ENCODE measurements around the gene NID1.

The NID1 gene

GRCh38 chr1:236038034-236038433, 26.9 kb downstream of the NID1 start:
- Histone ChIP-seq H3K36me3 (ENCODE audit: insufficient read depth, insufficient read length, low read length) (peaks cover 26% of the 10 kb centered on the region), H3K9ac (ENCODE audit: insufficient read length, low read depth) (no peak overlapping the region), H3K4me1 (ENCODE audit: insufficient read depth, insufficient read length) (no peaks in the 10 kb centered on the region), H3K27me3 (ENCODE audit: insufficient read depth, insufficient read length) (no peaks in the 10 kb centered on the region), H3K9me3 (ENCODE audit: insufficient read depth, low read length) (no peaks in the 10 kb centered on the region), H3K4me3 (ENCODE audit: insufficient read length, low read depth) (no peak overlapping the region)
- no peak for DNase-seq (ENCODE audit: low read depth, low spot score)
- no peak for TF ChIP-seq SUZ12 (IDR thresholded peaks at IDR 0.05; ENCODE audit: extremely low read depth, insufficient read depth, insufficient read length)
- no peak for TF ChIP-seq ZNF274 (IDR thresholded peaks at IDR 0.05; ENCODE audit: low read depth, low read length)
- TF ChIP-seq YY1 (IDR thresholded peaks at IDR 0.05; ENCODE audit: insufficient read depth, insufficient read length): no peak

GRCh38 chr1:236035681-236036101, 29.2 kb downstream of the NID1 start:
- Histone ChIP-seq H3K27me3 (ENCODE audit: insufficient read depth, insufficient read length) (no peaks in the 10 kb centered on the region), H3K9ac (ENCODE audit: insufficient read length, low read depth) (no peak overlapping the region), H3K36me3 (ENCODE audit: insufficient read depth, insufficient read length, low read length) (peaks cover 30% of the 10 kb centered on the region), H3K4me3 (ENCODE audit: insufficient read length, low read depth) (no peak overlapping the region), H3K9me3 (ENCODE audit: insufficient read depth, low read length) (no peaks in the 10 kb centered on the region), H3K4me1 (ENCODE audit: insufficient read depth, insufficient read length) (no peaks in the 10 kb centered on the region)
- TF ChIP-seq ZNF274 (IDR thresholded peaks at IDR 0.05; ENCODE audit: low read depth, low read length) (no peak), YY1 (IDR thresholded peaks at IDR 0.05; ENCODE audit: insufficient read depth, insufficient read length) (no peak), SUZ12 (IDR thresholded peaks at IDR 0.05; ENCODE audit: extremely low read depth, insufficient read depth, insufficient read length) (no peak)
- DNase-seq (ENCODE audit: low read depth, low spot score): no peak

DNA sequence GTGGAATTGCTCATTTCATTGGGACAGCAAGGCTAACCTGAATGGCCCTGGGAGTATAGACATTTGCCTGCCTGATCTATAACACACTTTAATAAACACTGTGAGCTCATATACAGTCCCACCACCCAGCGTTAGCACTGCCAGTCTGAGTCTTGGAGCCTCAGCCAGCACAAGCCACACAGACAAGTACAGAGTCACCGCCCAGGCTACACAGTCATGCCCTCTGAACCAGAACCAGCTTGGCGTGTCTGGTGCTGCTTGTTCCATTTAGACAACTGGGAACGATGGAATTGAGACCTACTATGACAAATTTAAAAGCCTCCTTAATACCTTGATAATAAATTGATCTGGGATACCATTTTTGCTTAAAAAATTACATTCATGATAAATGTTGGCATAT, 31.6 kb downstream of the NID1 start:
- no peaks in the 10 kb centered on the region for H3K9me3 ChIP-seq (ENCODE audit: insufficient read depth, low read length)
- H3K4me1 ChIP-seq (ENCODE audit: insufficient read depth, insufficient read length): no peaks in the 10 kb centered on the region
- H3K27me3 ChIP-seq (ENCODE audit: insufficient read depth, insufficient read length): no peaks in the 10 kb centered on the region
- no peak overlapping the region for H3K4me3 ChIP-seq (ENCODE audit: insufficient read length, low read depth)
- no peak for TF ChIP-seq SUZ12 (IDR thresholded peaks at IDR 0.05; ENCODE audit: extremely low read depth, insufficient read depth, insufficient read length)
- no peak for TF ChIP-seq YY1 (IDR thresholded peaks at IDR 0.05; ENCODE audit: insufficient read depth, insufficient read length)
- H3K9ac ChIP-seq (ENCODE audit: insufficient read length, low read depth): no peak overlapping the region
- peaks cover 45% of the 10 kb centered on the region for H3K36me3 ChIP-seq (ENCODE audit: insufficient read depth, insufficient read length, low read length)
- no peak for DNase-seq (ENCODE audit: low read depth, low spot score)

GRCh38 chr1:236030534-236030933, 34.4 kb downstream of the NID1 start:
- DNase-seq (ENCODE audit: low read depth, low spot score): no peak
- Histone ChIP-seq H3K27me3 (ENCODE audit: insufficient read depth, insufficient read length) (no peaks in the 10 kb centered on the region), H3K4me3 (ENCODE audit: insufficient read length, low read depth) (no peak overlapping the region), H3K9me3 (ENCODE audit: insufficient read depth, low read length) (no peaks in the 10 kb centered on the region), H3K9ac (ENCODE audit: insufficient read length, low read depth) (no peak overlapping the region), H3K36me3 (ENCODE audit: insufficient read depth, insufficient read length, low read length) (peaks cover 43% of the 10 kb centered on the region), H3K4me1 (ENCODE audit: insufficient read depth, insufficient read length) (no peaks in the 10 kb centered on the region)
- no peak for TF ChIP-seq YY1 (IDR thresholded peaks at IDR 0.05; ENCODE audit: insufficient read depth, insufficient read length)

DNA sequence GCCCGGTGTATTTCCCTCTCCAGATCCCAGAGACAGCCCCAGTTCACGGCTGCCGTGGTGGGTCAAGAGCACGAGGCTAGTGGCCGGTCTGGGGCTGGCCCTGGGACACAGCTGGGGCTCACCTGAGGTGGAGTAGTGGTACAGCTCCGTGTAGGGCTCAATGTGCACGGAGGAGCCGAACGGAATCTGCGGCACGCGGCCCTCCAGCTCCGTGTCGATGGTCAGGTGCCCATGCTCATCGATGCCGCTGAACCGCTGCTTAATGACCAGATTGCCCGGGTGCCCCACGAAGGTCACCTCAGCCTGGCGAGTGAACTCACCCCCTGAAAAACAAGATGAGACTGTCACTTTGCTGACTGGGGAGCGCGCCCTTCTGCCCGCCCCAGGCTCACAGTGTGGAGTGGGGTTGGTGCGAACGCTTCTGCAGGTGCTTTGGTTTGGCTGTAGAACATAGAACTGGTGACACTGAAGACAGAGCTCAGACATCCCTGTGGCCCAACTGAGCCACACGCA, 35.4 kb downstream of the NID1 start:
- DNase-seq (ENCODE audit: low read depth, low spot score): no peak
- H3K9ac ChIP-seq (ENCODE audit: insufficient read length, low read depth): no peak overlapping the region
- H3K4me3 ChIP-seq (ENCODE audit: insufficient read length, low read depth): no peak overlapping the region
- TF ChIP-seq YY1 (IDR thresholded peaks at IDR 0.05; ENCODE audit: insufficient read depth, insufficient read length) (no peak), ZNF274 (IDR thresholded peaks at IDR 0.05; ENCODE audit: low read depth, low read length) (no peak), SUZ12 (IDR thresholded peaks at IDR 0.05; ENCODE audit: extremely low read depth, insufficient read depth, insufficient read length) (no peak)
- H3K36me3 ChIP-seq (ENCODE audit: insufficient read depth, insufficient read length, low read length): peaks cover 47% of the 10 kb centered on the region
- no peaks in the 10 kb centered on the region for H3K4me1 ChIP-seq (ENCODE audit: insufficient read depth, insufficient read length)
- no peaks in the 10 kb centered on the region for H3K27me3 ChIP-seq (ENCODE audit: insufficient read depth, insufficient read length)
- no peaks in the 10 kb centered on the region for H3K9me3 ChIP-seq (ENCODE audit: insufficient read depth, low read length)

DNA sequence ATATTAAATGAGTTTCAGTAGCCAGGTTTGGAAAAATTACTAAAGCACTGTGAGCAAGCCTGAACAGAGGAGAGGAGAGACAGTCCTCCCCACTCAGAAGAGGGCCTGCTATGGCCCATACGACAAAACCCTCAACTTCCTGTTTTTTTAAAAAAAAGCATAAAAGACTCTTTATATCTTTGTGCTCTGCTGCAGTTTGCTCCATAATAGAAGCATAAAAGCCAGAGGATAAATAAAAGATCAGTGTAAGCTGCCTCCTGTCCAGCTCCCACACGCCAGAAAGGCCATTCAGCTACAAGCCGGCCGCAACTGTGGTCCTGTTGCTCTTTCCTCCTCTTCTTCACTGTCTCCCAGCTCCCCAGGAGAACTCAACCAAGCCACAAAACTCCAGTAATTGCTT, 37.8 kb downstream of the NID1 start:
- Histone ChIP-seq H3K4me1 (ENCODE audit: insufficient read depth, insufficient read length) (no peaks in the 10 kb centered on the region), H3K9ac (ENCODE audit: insufficient read length, low read depth) (no peak overlapping the region), H3K9me3 (ENCODE audit: insufficient read depth, low read length) (no peaks in the 10 kb centered on the region), H3K4me3 (ENCODE audit: insufficient read length, low read depth) (no peak overlapping the region), H3K27me3 (ENCODE audit: insufficient read depth, insufficient read length) (no peaks in the 10 kb centered on the region), H3K36me3 (ENCODE audit: insufficient read depth, insufficient read length, low read length) (peaks cover 56% of the 10 kb centered on the region)
- no peak for DNase-seq (ENCODE audit: low read depth, low spot score)
- no peak for TF ChIP-seq ZNF274 (IDR thresholded peaks at IDR 0.05; ENCODE audit: low read depth, low read length)

- H3K4me3 ChIP-seq (ENCODE audit: insufficient read length, low read depth): no peak overlapping the region
- no peaks in the 10 kb centered on the region for H3K4me1 ChIP-seq (ENCODE audit: insufficient read depth, insufficient read length)
- H3K9me3 ChIP-seq (ENCODE audit: insufficient read depth, low read length): no peaks in the 10 kb centered on the region
- DNase-seq (ENCODE audit: low read depth, low spot score): no peak
- H3K36me3 ChIP-seq (ENCODE audit: insufficient read depth, insufficient read length, low read length): peaks cover 55% of the 10 kb centered on the region
- TF ChIP-seq ZNF274 (IDR thresholded peaks at IDR 0.05; ENCODE audit: low read depth, low read length) (no peak), SUZ12 (IDR thresholded peaks at IDR 0.05; ENCODE audit: extremely low read depth, insufficient read depth, insufficient read length) (no peak), YY1 (IDR thresholded peaks at IDR 0.05; ENCODE audit: insufficient read depth, insufficient read length) (no peak)
- H3K27me3 ChIP-seq (ENCODE audit: insufficient read depth, insufficient read length): no peaks in the 10 kb centered on the region
- no peak overlapping the region for H3K9ac ChIP-seq (ENCODE audit: insufficient read length, low read depth)
These were observed 39.1 kb downstream of the NID1 start for GRCh38 chr1:236025836-236026235.

DNA sequence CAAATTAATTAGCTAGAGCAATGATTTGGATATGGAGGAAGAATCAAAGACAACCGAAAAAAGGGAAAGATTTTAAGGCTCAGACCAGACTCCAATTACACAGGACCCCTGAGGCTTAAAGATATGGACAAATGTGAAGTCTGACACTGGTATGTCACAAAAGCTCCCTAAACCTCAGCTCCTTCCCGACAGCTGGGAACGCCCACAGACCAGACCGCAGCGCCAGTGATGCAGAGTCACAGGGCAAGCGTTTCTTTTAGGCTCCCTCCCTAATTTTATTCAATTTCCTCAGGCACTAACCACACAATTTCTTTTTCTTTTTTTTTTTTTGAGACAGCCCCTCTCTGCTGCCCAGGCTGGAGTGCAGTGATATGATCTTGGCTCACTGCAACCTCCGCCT, 40.2 kb downstream of the NID1 start:
- no peak overlapping the region for H3K9ac ChIP-seq (ENCODE audit: insufficient read length, low read depth)
- peaks cover 52% of the 10 kb centered on the region for H3K36me3 ChIP-seq (ENCODE audit: insufficient read depth, insufficient read length, low read length)
- H3K9me3 ChIP-seq (ENCODE audit: insufficient read depth, low read length): no peaks in the 10 kb centered on the region
- TF ChIP-seq SUZ12 (IDR thresholded peaks at IDR 0.05; ENCODE audit: extremely low read depth, insufficient read depth, insufficient read length) (no peak), YY1 (IDR thresholded peaks at IDR 0.05; ENCODE audit: insufficient read depth, insufficient read length) (no peak), ZNF274 (IDR thresholded peaks at IDR 0.05; ENCODE audit: low read depth, low read length) (no peak)
- no peaks in the 10 kb centered on the region for H3K4me1 ChIP-seq (ENCODE audit: insufficient read depth, insufficient read length)
- no peak for DNase-seq (ENCODE audit: low read depth, low spot score)
- H3K4me3 ChIP-seq (ENCODE audit: insufficient read length, low read depth): no peak overlapping the region
- no peaks in the 10 kb centered on the region for H3K27me3 ChIP-seq (ENCODE audit: insufficient read depth, insufficient read length)

Measured in NT2/D1 (cell line).